GM23248 (cell line): ENCODE measurements around the gene KCNQ4. TPM values are rescaled to one million over a fixed set of nuclear protein-coding genes. Genes with fewer than 3 reads are reported as not detected.
A peak's percentile ranks its signal among the peaks of the same experiment; 100 is the strongest.

Experiments used
- DNase-seq: peaks from one replicate; pipeline ENCODE4 v3.0.0-alpha.2; 2015
- H2AFZ ChIP-seq: fragments of 200-600 bp; sonication (generic); 2 replicates; pipeline ENCODE4 v1.6.1; 2016; ENCODE audit warnings: antibody characterized with exemption
- H3F3A ChIP-seq: fragments of 200-600 bp; sonication (generic); 2 replicates; pipeline ENCODE4 v1.6.1; 2016; ENCODE audit warnings: mild to moderate bottlenecking, antibody characterized with exemption, mixed run types; ENCODE audit not compliant: insufficient read depth
- H3K27ac ChIP-seq: fragments of 200-600 bp; sonication (generic); 2 replicates; pipeline ENCODE4 v1.5.1; 2016; ENCODE audit warnings: mild to moderate bottlenecking
- H3K27me3 ChIP-seq: fragments of 200-600 bp; sonication (generic); replicated peaks from 2 replicates; pipeline ENCODE4 v1.6.1; 2016; ENCODE audit warnings: mild to moderate bottlenecking; ENCODE audit not compliant: insufficient read depth
- H3K36me3 ChIP-seq: fragments of 200-600 bp; sonication (generic); 2 replicates; pipeline ENCODE4 v1.6.1; 2016; ENCODE audit warnings: low read depth, mild to moderate bottlenecking
- H3K4me1 ChIP-seq: fragments of 200-600 bp; sonication (generic); 2 replicates; pipeline ENCODE4 v1.6.1; 2016; ENCODE audit warnings: mild to moderate bottlenecking; ENCODE audit not compliant: insufficient read depth
- H3K4me2 ChIP-seq: fragments of 200-600 bp; sonication (generic); one replicate; pipeline ENCODE4 v1.6.1; 2016; ENCODE audit warnings: mild to moderate bottlenecking; ENCODE audit not compliant: unreplicated experiment
- H3K4me3 ChIP-seq: fragments of 200-600 bp; sonication (generic); 2 replicates; pipeline ENCODE4 v1.5.1; 2016; ENCODE audit warnings: mild to moderate bottlenecking
- H3K79me2 ChIP-seq: fragments of 200-600 bp; sonication (generic); 2 replicates; pipeline ENCODE4 v1.6.1; 2016; ENCODE audit warnings: mild to moderate bottlenecking; ENCODE audit not compliant: insufficient read depth
- H3K9ac ChIP-seq: fragments of 200-600 bp; sonication (generic); 2 replicates; pipeline ENCODE4 v1.6.1; 2016; ENCODE audit warnings: mild to moderate bottlenecking
- H3K9me2 ChIP-seq: fragments of 200-600 bp; sonication (generic); 2 replicates; pipeline ENCODE4 v1.6.1; 2016; ENCODE audit warnings: mixed run types, mild to moderate bottlenecking, moderate library complexity; ENCODE audit not compliant: insufficient read depth
- H3K9me3 ChIP-seq: fragments of 200-600 bp; sonication (generic); one replicate; pipeline ENCODE4 v1.6.1; 2017; ENCODE audit warnings: low read depth
- H4K20me1 ChIP-seq: fragments of 200-600 bp; sonication (generic); 2 replicates; pipeline ENCODE4 v1.6.0; 2016; ENCODE audit not compliant: insufficient read depth
- EZH2 ChIP-seq: fragments of 200-600 bp; sonication (generic); IDR thresholded peaks from 2 replicates; pipeline ENCODE4 v1.6.1; 2018; ENCODE audit warnings: antibody characterized with exemption, mild to moderate bottlenecking; ENCODE audit not compliant: insufficient read depth, poor library complexity, severe bottlenecking
- EZH2phosphoT487 ChIP-seq: fragments of 200-600 bp; sonication (generic); IDR thresholded peaks from 2 replicates; pipeline ENCODE4 v1.6.1; 2018; ENCODE audit warnings: antibody characterized with exemption, moderate library complexity, mild to moderate bottlenecking, low read depth; ENCODE audit not compliant: insufficient read depth
- WGBS, 2 experiments: methylation state at CpG; one replicate each; pipeline ENCODE4 v1.1.6; 2015 to 2017; ENCODE audit warnings: low lambda C conversion rate in 2 of 2, low coverage in 1 of 2; ENCODE audit errors: missing lambda C conversion rate in 2 of 2; 5-methylcytosine and 5-hydroxymethylcytosine counted together
- in situ Hi-C: fragments of 300-500 bp; cut with MboI; formaldehyde crosslinking; loops from 2 replicates; pipeline ENCODE4 v1.15.0; 2020
- polyA plus RNA-seq: library from polyadenylated mRNA; unstranded; fragments of >200 nt; fragmentation: Nextera tagmentation; extraction: Ambion mirVana; gene quantifications from 2 replicates; pipeline ENCODE4 v1.2.1, GENCODE V29; 2016
- total RNA-seq: library from RNA; depleted of rRNA; stranded (reverse); fragments of >200 nt; shearing (Covaris generic); gene quantifications from 2 replicates; pipeline ENCODE4 v1.2.3, GENCODE V29; 2014

Gene KCNQ4
- total and polyA plus RNA-seq, 2 experiments from 2014 or later, result not detected

DNA sequence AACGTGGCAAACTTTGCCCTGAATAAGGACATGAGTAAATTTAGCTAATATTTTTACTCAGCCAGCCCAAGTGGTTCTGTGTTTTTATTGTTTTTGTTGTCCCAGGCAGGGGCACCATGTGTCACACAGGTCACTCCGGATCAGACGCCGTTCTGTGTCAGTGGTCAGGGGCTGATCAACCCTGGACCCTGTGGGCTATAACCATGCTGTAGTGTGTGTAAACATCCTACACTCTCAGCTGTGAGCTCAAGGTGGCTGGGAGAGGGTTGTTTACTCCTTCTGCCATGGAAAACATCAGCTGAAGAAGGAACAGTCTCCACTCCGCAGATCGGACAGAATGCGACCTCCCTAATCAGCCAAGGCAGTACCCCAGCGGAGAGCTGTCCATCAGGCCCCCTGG is 26.5 kb upstream of the KCNQ4 start:
- no peaks in the 10 kb centered on the region for H3K79me2 ChIP-seq
- H3K36me3 ChIP-seq, result peaks cover 30% of the 10 kb centered on the region; the same call in 1 of the 2 replicates
- no peak overlapping the region for H3K27ac ChIP-seq
- H3F3A ChIP-seq, result 0 out of 2 replicates have a peak, but pooled peaks cover 4% of the 10 kb centered on the region
- H3K4me1 ChIP-seq, result no peaks in the 10 kb centered on the region
- H3K9ac ChIP-seq, result no peak overlapping the region
- no peaks in the 10 kb centered on the region for H3K9me3 ChIP-seq
- in situ Hi-C loops, result no loop called here
- no peak overlapping the region for H3K4me2 ChIP-seq
- H3K9me2 ChIP-seq, result no peaks in the 10 kb centered on the region
- no peak overlapping the region for H2AFZ ChIP-seq
- 98% methylated on average over 8 of the region's 8 CpGs for WGBS, 2 experiments
- TF ChIP-seq EZH2phosphoT487 (no peak), EZH2 (no peak)
- DNase-seq, result no peak
- H4K20me1 ChIP-seq, result no peaks in the 10 kb centered on the region
- H3K4me3 ChIP-seq, result no peak overlapping the region
- no peaks in the 10 kb centered on the region for H3K27me3 ChIP-seq

GRCh38 chr1:40758004-40758403 is 25.6 kb upstream of the KCNQ4 start:
- no peaks in the 10 kb centered on the region for H3K79me2 ChIP-seq
- H3K9ac ChIP-seq, result no peak overlapping the region
- peaks cover 30% of the 10 kb centered on the region; the same call in 1 of the 2 replicates for H3K36me3 ChIP-seq
- H4K20me1 ChIP-seq, result no peaks in the 10 kb centered on the region
- DNase-seq, result no peak
- 96 to 97% methylated on average over 7 of the region's 7 CpGs for WGBS, 2 experiments
- H3K9me2 ChIP-seq, result no peaks in the 10 kb centered on the region
- no peaks in the 10 kb centered on the region for H3K27me3 ChIP-seq
- in situ Hi-C loops, result no loop called here
- no peak overlapping the region for H3K4me2 ChIP-seq
- 0 out of 2 replicates have a peak, but pooled peaks cover 4% of the 10 kb centered on the region for H3F3A ChIP-seq
- TF ChIP-seq EZH2, result no peak
- TF ChIP-seq EZH2phosphoT487, result no peak
- no peaks in the 10 kb centered on the region for H3K4me1 ChIP-seq
- no peak overlapping the region for H2AFZ ChIP-seq
- H3K4me3 ChIP-seq, result no peak overlapping the region
- no peaks in the 10 kb centered on the region for H3K9me3 ChIP-seq
- H3K27ac ChIP-seq, result no peak overlapping the region

DNA sequence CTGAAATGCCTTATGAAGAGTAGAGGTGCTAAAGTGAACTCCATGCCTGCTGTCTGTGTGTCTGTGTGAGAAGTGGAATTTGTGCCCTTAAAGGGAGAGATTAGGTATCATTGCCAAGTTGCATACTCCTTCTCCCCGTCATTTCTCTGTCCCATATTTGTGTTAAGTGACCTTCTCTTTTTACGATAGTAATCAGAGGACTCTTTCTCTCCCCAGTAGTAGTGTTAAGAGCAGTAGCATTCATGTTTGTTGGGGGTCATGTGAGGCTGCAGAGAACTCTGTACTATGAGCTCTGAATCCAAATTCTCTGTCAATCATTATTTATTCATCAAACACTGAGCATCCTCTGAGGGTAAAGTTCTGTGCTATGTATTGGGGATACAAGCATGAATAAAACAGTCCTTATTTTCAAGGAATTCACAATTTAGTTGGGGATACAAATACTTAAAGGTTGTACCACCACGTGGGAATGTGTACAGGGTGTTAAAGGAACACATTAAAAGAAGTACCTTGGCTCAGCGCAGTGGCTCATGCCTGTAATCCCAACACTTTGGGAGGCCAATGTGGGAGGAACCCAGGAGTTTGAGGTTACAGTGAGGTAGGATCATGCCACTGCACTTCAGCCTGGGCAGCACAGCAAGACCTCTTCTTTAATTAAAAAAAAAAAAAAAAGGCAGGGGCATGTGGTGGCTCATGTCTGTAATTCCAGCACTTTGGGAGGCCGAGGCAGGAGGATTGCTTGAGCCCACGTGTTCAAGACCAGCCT is 24.8 kb upstream of the KCNQ4 start:
- H3K4me1 ChIP-seq, result no peaks in the 10 kb centered on the region
- H4K20me1 ChIP-seq, result no peaks in the 10 kb centered on the region
- no peak overlapping the region for H3K4me2 ChIP-seq
- no peak overlapping the region for H3K9ac ChIP-seq
- H3K27ac ChIP-seq, result no peak overlapping the region
- H3F3A ChIP-seq, result 0 out of 2 replicates have a peak, but pooled peaks cover 4% of the 10 kb centered on the region
- H3K27me3 ChIP-seq, result no peaks in the 10 kb centered on the region
- no peaks in the 10 kb centered on the region for H3K79me2 ChIP-seq
- no peak overlapping the region for H3K4me3 ChIP-seq
- WGBS, 2 experiments, result 95 to 98% methylated on average over 6 of the region's 6 CpGs
- peaks cover 26% of the 10 kb centered on the region; the same call in 1 of the 2 replicates for H3K36me3 ChIP-seq
- in situ Hi-C loops, result no loop called here
- no peak for TF ChIP-seq EZH2phosphoT487
- no peak for TF ChIP-seq EZH2
- H3K9me3 ChIP-seq, result no peaks in the 10 kb centered on the region
- no peak for DNase-seq
- H3K9me2 ChIP-seq, result no peaks in the 10 kb centered on the region
- H2AFZ ChIP-seq, result no peak overlapping the region

- Histone ChIP-seq H3K4me3 (no peak overlapping the region), H2AFZ (no peak overlapping the region), H3K36me3 (peaks cover 30% of the 10 kb centered on the region; the same call in 1 of the 2 replicates), H3K27ac (no peak overlapping the region), H3K9ac (no peak overlapping the region), H3K4me2 (no peak overlapping the region), H3K9me2 (no peaks in the 10 kb centered on the region), H3K4me1 (no peaks in the 10 kb centered on the region), H3K79me2 (no peaks in the 10 kb centered on the region), H4K20me1 (no peaks in the 10 kb centered on the region), H3K9me3 (no peaks in the 10 kb centered on the region), H3K27me3 (no peaks in the 10 kb centered on the region), H3F3A (0 out of 2 replicates have a peak, but pooled peaks cover 4% of the 10 kb centered on the region)
- TF ChIP-seq EZH2phosphoT487, result no peak
- no peak for TF ChIP-seq EZH2
- WGBS, 2 experiments, result 55 to 57% methylated on average over 4 of the region's 4 CpGs
- in situ Hi-C loops, result no loop called here
- DNase-seq, result peak; percentile 61
These were observed 22.6 kb upstream of the KCNQ4 start for GRCh38 chr1:40760984-40761383.
